HepG2 (cell line): ENCODE measurements around the gene SEC63. TPM values are rescaled to one million over a fixed set of nuclear protein-coding genes. Genes with fewer than 3 reads are reported as not detected.
A peak's percentile ranks its signal among the peaks of the same experiment; 100 is the strongest.

ENCODE experiments used
- ATF1 ChIP-seq: IDR thresholded peaks from 2 replicates; pipeline ENCODE4 v1.6.1; 2016; ENCODE audit warnings: mild to moderate bottlenecking, control low read depth
- ETV6 ChIP-seq: sonication (generic); formaldehyde crosslinking; conservative IDR thresholded peaks from 2 replicates; pipeline ENCODE4 v1.4.0; 2020; ENCODE audit warnings: missing genetic modification reagents
- KLF12 ChIP-seq: sonication (generic); formaldehyde crosslinking; IDR thresholded peaks from 2 replicates; pipeline ENCODE4 v1.4.0; 2020; ENCODE audit warnings: missing genetic modification reagents, borderline replicate concordance
- KLF13 ChIP-seq: sonication (generic); formaldehyde crosslinking; IDR thresholded peaks from 2 replicates; pipeline ENCODE4 v1.4.0; 2020; ENCODE audit warnings: mild to moderate bottlenecking, missing genetic modification reagents
- KMT2A ChIP-seq: sonication (generic); formaldehyde crosslinking; IDR thresholded peaks from 2 replicates; pipeline ENCODE4 v1.4.0; 2020; ENCODE audit warnings: missing genetic modification reagents
- MATR3 ChIP-seq: sonication (generic); formaldehyde crosslinking; IDR thresholded peaks from 2 replicates; pipeline ENCODE4 v1.4.0; 2020; ENCODE audit warnings: missing genetic modification reagents
- NCOA1 ChIP-seq: sonication (generic); formaldehyde crosslinking; IDR thresholded peaks from 2 replicates; pipeline ENCODE4 v1.9.0; 2021; ENCODE audit warnings: missing genetic modification reagents
- ZBTB38 ChIP-seq: sonication (generic); formaldehyde crosslinking; IDR thresholded peaks from 2 replicates; pipeline ENCODE4 v1.5.1; 2020; ENCODE audit warnings: mild to moderate bottlenecking, missing genetic modification reagents
- ZFP37 ChIP-seq: sonication (generic); formaldehyde crosslinking; IDR thresholded peaks from 2 replicates; pipeline ENCODE4 v1.4.0; 2020; ENCODE audit warnings: missing genetic modification reagents, borderline replicate concordance
- ZKSCAN8 ChIP-seq: IDR thresholded peaks from 2 replicates; pipeline ENCODE4 v1.6.1; 2016; ENCODE audit warnings: borderline replicate concordance, missing genetic modification reagents, missing compliant biosample characterization
- ZNF382 ChIP-seq: sonication (generic); formaldehyde crosslinking; IDR thresholded peaks from 2 replicates; pipeline ENCODE4 v1.5.0; 2020; ENCODE audit warnings: missing genetic modification reagents, mild to moderate bottlenecking, borderline replicate concordance
- ZNF530 ChIP-seq: sonication (generic); formaldehyde crosslinking; IDR thresholded peaks from 2 replicates; pipeline ENCODE4 v1.5.0; 2020; ENCODE audit warnings: low read depth, mild to moderate bottlenecking, missing genetic modification reagents
- ZNF816 ChIP-seq: sonication (generic); formaldehyde crosslinking; IDR thresholded peaks from 2 replicates; pipeline ENCODE4 v1.8.0; 2022; ENCODE audit warnings: missing genetic modification reagents, mild to moderate bottlenecking, borderline replicate concordance
- polyA plus RNA-seq, 8 experiments: library from polyadenylated mRNA; depleted of rRNA in 3 of 8; stranded (reverse) in 7 of 8; unstranded in 1 of 8; fragments of >200 nt; fragmentation: Illumina TruSeq in 4 of 8; extraction: Trizol in 4 of 8; gene quantifications; 2 replicates each; pipeline versions ENCODE4 v1.2.1 to v1.2.3, GENCODE V29; 2011 to 2016; ENCODE audit warnings: low read depth in 4 of 8, missing spikeins in 1 of 8, mixed read lengths in 1 of 8; ENCODE audit not compliant: insufficient read depth in 1 of 8
- total RNA-seq, 5 experiments: library from RNA; depleted of rRNA; stranded (reverse); fragments of >200 nt; fragmentation: Illumina TruSeq; extraction: Trizol; gene quantifications; 2 replicates each; pipeline ENCODE4 v1.2.3, GENCODE V29; 2016; ENCODE audit warnings: low read depth in 1 of 5
- TF ChIP-seq, protein P1 (sequence below), 2 experiments: fragments of 450-650 bp in 1 of 2; sonication (generic) in 1 of 2; formaldehyde crosslinking in 1 of 2; IDR thresholded peaks; 2 replicates each; pipeline versions ENCODE4 v1.6.1 to v1.8.0; 2016 to 2022; ENCODE audit warnings: antibody characterized with exemption in 1 of 2, mild to moderate bottlenecking in 1 of 2, missing genetic modification reagents in 1 of 2
- TF ChIP-seq, protein P2 (sequence below): IDR thresholded peaks from 2 replicates; pipeline ENCODE4 v1.6.1; 2016; ENCODE audit warnings: missing biosample characterization, missing genetic modification reagents, low read depth
- TF ChIP-seq, protein P3 (sequence below): sonication (generic); formaldehyde crosslinking; IDR thresholded peaks from 2 replicates; pipeline ENCODE4 v1.8.1; 2023; ENCODE audit warnings: missing genetic modification reagents, mild to moderate bottlenecking, borderline replicate concordance

Gene SEC63
- total and polyA plus RNA-seq, 2 of the 13 experiments (the other 11 are each of a cell fraction or from before 2014, with no cell fraction given) = 20.2 to 45.9 TPM

DNA sequence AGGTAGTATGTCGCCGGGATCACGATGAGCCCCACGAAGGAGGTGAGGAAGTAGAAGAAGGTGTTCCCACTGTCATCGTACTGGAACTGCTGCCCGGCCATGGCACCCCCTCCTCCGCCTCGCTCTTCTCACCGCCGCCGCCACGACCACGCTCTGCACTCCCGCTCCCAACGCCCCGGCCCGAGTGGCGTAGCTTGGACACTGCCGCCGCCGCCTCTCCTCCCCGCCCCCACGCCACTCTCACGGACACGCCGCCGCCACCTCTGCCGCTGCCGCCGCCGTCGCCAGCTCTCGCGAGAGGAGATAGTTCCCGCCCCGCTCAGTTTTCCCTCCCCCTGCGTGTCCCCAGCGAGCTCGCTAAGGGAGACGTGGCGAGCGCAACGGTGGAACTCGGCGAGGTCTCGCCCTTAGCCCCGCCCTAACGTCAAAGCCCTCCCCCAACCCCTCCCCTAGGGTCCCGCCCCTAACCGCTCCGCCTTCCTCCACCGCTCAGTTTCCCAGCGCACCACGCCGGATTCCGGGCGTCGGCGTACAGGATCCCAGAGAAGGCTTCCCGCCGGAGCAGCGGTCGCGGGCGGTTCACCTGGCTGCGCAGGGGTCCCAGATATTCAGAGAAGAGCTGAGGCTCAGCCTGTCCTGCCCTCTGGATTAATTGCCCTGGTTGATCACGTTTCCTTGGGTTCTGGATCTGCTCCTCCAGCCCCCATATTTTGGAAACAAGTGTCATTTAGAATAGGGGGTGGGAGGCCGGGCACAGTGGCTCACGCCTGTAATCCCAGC is at the start of gene SEC63 (continued):
- TF ChIP-seq ZNF816 (0 out of 2 replicates have a peak, but pooled peaks have one; percentile 53), KLF13 (no peak; the same call in 1 of the 2 replicates), KMT2A (CRISPR knock-in tag) (peak; percentile 59), KLF12 (CRISPR knock-in tag) (peak; percentile 53; the same call in 1 of the 2 replicates), NCOA1 (CRISPR knock-in tag) (no peak), ATF1 (CRISPR knock-in tag) (no peak), ZBTB38 (CRISPR knock-in tag) (peak; percentile 69; the same call in 1 of the 2 replicates), ETV6 (CRISPR knock-in tag) (no peak), ZNF382 (CRISPR knock-in tag) (no peak), ZKSCAN8 (CRISPR knock-in tag) (no peak), ZFP37 (CRISPR knock-in tag) (no peak), ZNF530 (CRISPR knock-in tag) (0 out of 2 replicates have a peak, but pooled peaks have one; percentile 12), MATR3 (CRISPR knock-in tag) (no peak)
- TF ChIP-seq, protein P1, sequence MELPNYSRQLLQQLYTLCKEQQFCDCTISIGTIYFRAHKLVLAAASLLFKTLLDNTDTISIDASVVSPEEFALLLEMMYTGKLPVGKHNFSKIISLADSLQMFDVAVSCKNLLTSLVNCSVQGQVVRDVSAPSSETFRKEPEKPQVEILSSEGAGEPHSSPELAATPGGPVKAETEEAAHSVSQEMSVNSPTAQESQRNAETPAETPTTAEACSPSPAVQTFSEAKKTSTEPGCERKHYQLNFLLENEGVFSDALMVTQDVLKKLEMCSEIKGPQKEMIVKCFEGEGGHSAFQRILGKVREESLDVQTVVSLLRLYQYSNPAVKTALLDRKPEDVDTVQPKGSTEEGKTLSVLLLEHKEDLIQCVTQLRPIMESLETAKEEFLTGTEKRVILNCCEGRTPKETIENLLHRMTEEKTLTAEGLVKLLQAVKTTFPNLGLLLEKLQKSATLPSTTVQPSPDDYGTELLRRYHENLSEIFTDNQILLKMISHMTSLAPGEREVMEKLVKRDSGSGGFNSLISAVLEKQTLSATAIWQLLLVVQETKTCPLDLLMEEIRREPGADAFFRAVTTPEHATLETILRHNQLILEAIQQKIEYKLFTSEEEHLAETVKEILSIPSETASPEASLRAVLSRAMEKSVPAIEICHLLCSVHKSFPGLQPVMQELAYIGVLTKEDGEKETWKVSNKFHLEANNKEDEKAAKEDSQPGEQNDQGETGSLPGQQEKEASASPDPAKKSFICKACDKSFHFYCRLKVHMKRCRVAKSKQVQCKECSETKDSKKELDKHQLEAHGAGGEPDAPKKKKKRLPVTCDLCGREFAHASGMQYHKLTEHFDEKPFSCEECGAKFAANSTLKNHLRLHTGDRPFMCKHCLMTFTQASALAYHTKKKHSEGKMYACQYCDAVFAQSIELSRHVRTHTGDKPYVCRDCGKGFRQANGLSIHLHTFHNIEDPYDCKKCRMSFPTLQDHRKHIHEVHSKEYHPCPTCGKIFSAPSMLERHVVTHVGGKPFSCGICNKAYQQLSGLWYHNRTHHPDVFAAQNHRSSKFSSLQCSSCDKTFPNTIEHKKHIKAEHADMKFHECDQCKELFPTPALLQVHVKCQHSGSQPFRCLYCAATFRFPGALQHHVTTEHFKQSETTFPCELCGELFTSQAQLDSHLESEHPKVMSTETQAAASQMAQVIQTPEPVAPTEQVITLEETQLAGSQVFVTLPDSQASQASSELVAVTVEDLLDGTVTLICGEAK (IDR thresholded peaks at IDR 0.05) = no peak
- TF ChIP-seq, protein P1 (CRISPR knock-in tag; IDR thresholded peaks at IDR 0.05) = peak; percentile 27; the same call in 1 of the 2 replicates
- TF ChIP-seq, protein P2, sequence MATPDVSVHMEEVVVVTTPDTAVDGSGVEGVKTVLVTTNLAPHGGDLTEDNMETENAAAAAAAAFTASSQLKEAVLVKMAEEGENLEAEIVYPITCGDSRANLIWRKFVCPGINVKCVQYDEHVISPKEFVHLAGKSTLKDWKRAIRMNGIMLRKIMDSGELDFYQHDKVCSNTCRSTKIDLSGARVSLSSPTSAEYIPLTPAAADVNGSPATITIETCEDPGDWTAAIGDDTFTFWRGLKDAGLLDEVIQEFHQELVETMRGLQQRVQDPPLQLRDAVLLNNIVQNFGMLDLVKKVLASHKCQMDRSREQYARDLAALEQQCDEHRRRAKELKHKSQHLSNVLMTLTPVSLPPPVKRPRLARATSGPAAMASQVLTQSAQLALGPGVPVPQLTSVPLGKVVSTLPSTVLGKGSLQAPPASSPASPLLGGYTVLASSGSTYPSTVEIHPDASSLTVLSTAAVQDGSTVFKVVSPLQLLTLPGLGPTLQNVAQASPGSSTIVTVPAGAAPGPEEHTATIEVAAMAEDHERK (CRISPR knock-in tag) = no peak; the same call in 1 of the 2 replicates
- TF ChIP-seq, protein P3, sequence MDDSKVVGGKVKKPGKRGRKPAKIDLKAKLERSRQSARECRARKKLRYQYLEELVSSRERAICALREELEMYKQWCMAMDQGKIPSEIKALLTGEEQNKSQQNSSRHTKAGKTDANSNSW = no peak; the same call in 1 of the 2 replicates
